Activated T-helper 1 cell treated with Interleukin-2 at 50 U/mL for 16 hours (primary cell): ENCODE results near the gene HARBI1.

Experiments used
- DNase-seq: peaks from one replicate; pipeline ENCODE4 v3.0.0-alpha.2; 2020; ENCODE audit warnings: low read depth

Gene HARBI1, protein sequence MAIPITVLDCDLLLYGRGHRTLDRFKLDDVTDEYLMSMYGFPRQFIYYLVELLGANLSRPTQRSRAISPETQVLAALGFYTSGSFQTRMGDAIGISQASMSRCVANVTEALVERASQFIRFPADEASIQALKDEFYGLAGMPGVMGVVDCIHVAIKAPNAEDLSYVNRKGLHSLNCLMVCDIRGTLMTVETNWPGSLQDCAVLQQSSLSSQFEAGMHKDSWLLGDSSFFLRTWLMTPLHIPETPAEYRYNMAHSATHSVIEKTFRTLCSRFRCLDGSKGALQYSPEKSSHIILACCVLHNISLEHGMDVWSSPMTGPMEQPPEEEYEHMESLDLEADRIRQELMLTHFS

DNA sequence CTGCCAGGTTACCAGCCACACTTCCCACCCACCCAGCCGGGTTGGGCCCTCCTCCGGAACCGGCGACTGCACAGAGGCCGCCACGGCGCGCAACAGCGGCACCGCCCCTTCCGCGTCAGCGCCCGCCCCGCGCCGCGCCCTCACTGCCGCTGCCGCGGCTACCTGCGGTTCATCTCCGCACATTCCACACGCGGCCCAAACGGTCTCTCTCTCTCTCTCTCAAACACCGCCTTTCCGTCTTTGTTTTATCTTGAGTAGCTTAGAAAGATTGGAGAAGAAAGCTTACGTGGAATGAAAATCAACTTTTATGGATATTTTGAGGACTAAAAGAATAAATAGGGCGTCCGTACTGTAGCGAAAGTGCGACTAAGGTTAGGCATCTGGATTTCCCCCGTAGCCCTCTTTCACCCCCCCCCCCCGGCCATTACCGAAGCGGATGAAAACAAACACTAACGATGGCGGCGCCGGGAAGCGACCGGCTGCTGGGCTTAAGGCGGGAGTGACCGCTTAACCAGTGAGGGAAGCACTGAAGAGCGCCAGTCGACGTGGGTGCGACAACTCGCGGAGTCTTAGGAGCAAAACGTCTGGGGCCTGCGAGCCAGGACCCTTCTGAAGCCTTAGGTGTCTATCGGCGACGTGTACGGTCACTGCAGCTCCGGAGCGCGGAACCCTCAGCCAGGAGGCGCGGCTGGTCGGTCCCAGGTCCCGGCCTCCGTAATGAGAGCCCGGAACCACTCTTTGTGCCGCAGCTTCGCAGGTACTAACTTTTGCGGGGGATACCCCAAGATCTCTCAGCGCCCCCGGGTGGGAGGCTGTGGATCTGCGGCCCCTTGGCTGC is at the start of gene HARBI1, which contains the start of gene ATG13:
HARBI1 (minus strand) TSS at position 94 of the 838 bp plus-strand sequence. CDS start 990 bp downstream, outside the sequence.
ATG13 (plus strand) TSS at position 420 of the 838 bp plus-strand sequence. CDS start 26,739 bp downstream, outside the sequence.
- peak; percentile 89 for DNase-seq

DNA sequence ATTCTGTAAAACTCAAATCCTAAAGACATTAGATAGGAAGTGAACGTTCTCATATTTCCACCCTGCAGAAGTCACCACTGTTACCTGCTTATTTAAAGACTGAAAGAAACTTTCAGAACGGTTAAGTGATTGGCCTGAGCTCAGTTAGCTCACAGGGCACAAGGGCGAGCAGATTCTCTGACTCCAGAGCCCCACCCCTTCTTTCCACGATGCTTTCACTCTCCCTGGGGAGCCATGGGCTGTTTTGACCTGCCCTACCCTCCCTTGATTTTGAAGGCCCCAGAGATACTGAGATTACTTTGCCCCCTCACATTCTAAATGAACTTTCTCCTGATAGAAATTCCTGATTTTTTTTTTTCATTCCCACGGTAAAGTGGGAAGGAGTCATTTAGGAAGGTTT is 49.5 kb upstream of the HARBI1 start:
- no peak for DNase-seq

DNA sequence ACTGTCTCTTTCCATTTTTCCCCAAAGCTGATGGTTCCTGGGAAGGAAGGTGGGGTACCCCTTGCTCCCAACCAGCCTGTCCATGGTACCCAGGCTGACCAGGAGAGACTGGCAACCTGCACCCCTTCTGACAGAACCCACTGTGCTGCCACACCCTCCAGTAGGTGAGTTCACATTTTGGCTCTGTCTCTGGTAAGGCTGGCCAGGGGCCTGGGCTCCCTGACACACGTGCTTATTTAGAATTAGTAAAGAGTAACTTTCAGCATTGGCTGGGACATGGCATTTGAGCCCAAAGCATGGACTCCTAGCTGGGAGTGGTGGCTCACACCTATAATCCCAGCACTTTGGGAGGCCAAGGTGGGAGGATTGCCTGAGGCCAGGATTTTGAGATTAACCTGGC is 48.3 kb upstream of the HARBI1 start:
- DNase-seq: no peak

DNA sequence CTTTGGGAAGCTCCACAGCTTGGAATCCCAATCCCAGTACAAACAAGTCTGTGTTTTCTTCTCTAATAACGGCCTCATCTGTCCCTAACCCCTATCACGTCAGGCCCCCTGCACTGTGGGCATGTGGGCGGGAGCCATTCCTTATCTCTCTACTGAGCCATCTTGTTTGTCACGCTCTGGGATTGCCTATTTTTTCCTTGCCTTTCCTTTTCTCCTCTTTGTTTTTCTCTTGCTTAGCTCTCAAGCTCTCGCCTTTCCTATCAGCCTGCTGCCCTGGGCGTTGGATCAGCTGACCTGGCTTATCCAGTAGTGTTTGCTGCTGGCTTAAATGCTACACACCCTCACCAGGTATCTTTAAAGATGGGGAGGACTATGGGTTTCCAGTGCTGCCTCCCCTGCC is 47.6 kb upstream of the HARBI1 start:
- no peak for DNase-seq

DNA sequence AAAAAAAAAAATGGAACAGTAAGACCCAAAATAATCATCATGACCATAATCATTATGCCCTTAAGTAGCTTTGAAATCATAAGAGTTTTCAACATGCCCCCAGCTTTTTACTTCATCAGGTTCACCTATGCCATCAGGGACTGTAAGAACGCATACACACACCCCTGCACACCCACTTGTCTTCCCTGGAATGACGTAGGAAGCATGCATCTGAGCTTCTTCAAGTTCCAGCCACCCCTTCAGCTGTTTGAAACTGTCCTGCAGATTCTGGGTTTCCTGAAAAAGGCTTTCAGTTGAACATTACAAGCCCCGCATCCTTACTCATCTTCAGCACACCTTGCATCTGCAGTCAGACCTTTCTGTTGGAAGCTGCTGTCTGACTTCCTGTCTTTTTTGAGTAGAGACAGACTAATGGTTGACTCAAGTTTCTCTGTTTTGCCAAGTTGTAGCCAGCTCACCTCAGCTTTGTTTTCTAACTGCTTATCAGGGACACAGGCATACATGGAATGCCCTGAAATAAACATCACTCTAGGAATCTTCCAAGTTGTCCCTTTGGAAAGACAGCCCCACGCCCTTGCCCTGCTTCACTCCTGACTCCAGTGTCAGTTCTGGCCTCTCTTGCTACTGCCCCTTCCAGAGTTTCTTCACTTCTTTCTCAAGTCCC is 46.4 kb upstream of the HARBI1 start:
- DNase-seq: no peak

DNA sequence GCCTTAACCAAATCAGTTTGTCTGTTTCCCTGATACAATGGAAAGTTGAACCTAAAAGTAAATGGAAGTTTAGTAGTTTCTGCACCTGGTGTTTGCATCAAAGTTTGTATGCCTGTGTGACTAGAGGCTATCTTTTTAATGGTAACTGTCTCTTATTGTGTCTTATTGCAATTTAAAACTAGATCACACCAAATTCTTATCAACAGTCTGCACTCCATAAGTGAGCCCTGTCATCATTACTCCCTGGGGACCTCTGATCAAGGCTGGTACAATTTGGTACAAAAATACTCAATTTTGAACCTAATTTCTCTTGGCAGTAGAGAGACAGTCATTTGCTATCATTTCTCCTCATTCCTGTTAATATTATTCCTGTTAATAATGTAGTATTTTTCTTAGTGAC is 45.3 kb upstream of the HARBI1 start:
- DNase-seq: no peak

DNA sequence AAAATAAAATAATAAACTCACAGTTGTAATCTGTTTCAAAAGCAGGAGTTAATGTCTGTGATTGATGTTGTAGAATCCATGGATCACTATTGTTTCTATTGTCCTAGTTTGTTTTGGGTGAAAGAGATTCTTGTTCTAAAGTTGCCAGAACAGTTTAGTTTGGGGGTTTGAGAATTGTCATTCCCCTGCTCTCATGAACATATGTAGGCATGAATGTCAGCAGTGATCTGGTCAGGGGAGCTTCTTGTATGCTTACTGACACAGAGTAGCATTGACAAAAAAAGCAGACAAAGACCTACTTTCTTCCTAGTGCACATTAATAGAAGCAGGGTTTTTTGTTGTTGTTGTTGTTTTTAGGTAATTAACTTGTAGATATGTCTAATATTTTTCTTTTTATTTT is 44.8 kb upstream of the HARBI1 start:
- no peak for DNase-seq

DNA sequence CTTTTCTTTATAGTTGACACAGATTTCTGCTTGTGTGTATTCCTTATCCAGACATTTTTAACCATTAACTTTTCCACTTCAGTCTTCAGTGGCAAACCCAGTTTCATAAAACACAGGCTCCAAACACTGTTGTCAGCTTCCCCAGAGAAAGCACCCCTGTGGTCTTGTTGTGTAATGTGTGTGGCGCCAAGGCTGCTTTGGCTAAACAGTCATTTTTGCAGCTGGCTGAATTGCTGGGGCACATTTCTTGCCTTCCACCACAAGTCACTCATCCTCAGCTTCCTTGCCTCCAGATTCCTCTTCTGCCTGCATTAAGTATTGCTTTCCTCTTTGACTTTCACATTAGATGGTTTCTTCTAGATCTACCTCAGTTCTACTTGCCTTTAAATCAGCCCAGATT is 42.9 kb upstream of the HARBI1 start:
- DNase-seq: no peak

DNA sequence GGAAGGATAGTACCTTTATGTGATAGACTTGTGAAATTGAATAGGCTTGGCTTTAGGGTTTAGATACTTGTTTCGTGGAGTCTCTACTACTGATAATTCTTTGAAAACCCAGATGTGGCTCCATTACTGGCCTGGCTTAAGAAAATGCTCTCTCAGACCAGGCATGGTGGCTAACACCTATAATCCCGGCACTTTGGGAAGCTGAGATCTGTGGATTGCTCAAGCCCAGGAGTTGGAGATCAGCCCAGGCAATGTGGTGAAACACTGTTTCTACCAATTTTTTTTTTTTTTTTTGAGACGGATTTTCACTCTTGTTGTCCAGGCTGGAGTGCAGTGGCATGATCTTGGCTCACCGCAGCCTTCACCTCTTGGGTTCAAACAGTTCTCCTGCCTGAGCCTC is 41.2 kb upstream of the HARBI1 start:
- no peak for DNase-seq

DNA sequence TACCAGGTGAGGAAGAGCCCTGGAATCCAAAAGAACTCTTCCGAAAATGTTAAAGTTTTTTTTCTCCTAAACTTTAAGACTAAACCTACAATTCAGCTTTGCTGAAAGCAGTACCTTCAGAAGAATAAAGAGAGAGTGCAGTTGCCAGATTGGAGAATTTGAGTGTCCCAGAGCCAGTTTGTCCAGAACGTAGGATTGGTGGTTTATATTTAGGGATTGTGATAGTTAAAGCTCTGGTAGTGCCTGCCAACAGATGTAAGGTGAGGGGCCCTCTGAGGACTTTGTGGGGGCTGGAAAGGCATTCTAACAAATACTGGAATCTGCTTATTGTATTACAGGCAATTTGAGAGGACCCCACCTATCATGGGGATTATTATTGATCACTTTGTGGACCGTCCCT is 40.2 kb upstream of the HARBI1 start:
- no peak for DNase-seq

DNA sequence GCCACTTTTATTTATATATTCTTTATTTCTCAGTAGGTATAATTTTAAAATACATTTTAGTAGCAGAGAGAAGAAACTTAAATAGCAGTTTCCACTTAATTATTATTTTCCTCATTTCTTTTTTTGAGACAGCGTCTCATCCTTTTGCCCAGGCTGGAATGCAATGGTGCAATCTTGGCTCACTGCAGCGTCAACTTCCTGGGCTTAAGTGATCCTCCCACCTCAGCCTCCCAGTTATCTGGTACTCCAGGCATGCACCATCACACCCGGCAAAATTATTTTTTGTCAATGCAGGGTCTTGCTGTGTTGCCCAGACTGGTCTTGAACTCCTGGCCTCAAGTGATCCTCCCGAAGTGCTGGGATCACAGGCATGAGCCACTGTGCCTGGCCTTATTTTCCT is 38.6 kb upstream of the HARBI1 start:
- DNase-seq: no peak

DNA sequence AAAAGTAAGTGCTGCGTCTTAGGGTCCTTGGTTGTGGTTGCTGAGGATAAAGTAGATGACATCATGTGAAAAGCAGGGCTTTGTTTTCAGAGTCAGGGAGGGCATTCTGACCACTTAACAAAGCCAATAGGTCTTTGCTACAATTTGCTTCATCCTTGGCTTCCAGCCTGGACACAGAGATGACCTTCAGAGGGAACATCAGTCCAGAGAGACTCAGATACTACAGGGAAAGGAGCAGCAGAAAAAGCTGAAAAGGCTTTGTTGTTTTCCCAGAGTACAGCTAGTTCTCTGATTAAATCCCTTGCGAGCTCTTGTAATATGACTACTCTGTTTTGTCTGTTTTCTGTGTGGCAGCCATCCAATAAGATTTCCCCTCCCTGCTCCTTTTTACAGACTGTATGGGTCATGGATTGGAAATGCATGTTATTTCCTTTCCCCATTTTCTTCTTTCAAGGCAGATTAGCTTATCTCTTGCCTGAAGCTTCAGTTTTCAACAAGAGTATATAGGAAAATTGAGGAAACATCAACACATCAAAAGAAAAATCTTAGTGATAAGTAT is 32.2 kb upstream of the HARBI1 start:
- no peak for DNase-seq

DNA sequence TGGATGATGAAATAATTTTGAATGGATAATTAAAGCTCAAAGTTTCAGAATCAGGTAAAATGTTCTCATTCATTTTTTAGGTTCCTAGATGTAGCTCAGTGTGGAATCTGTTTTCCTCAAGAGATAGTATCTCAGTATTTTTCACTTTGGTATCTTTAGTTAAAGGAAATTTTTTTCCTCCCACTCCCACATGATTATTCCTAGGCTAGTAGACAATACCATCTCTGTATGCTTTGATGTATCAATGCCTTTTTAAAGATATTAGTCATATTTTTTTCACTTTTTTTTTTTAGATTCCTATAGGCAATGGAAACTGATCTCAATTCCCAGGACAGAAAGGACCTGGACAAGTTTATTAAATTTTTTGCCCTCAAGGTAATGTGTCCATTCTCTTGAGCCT is 27.0 kb upstream of the HARBI1 start:
- no peak for DNase-seq

DNA sequence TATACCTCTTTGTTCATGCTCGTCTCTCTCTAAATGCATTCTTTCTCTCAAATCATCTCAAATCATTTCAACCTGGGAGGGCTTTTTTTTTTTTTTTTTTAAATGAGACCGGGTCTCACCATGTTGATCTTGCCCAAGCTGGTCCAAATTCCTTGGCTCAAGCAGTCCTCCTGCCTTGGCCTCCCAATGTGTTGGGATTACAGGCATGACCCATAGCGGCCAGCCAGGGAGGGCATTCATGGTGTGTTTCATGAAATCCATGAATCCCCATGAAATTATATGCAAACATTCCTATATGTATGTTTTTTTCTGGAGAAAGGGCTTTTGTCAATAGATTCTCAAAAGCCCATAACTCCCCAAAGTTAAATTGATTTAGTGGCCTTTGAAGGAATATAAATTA is 26.5 kb upstream of the HARBI1 start:
- no peak for DNase-seq

DNA sequence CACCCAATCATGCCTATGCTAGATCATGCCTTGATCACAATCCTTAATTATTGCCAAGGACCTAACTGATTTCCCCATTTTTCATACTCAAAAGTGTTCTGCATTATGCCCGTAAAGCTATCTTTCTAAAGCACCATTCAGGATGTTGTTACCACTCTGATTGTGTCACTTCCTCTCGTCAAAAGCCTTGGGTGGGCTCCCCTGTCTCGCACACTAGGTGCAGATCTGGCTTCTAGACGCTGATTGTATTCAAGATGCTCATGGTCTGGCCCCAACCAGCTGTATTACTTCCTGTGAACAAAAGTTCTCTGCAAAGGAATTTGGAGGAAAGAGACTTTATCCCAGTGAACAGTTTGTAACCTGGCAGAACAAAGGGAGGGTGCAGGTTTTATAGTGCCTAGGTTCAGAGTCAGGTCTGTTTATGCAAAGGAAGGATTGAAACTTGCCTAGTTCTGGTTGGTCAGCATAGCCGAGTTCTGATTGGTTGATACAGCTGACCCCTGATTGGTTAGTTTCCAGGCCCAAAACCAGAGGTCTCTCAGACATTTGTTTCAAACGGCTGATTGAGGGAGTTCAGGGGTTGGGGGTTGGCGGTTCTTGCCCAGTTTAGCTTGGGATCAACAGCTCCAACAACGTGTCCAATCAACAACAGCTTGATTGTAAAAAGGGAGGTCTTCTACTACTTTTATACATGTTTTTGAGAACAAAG is 25.8 kb upstream of the HARBI1 start:
- DNase-seq: no peak

DNA sequence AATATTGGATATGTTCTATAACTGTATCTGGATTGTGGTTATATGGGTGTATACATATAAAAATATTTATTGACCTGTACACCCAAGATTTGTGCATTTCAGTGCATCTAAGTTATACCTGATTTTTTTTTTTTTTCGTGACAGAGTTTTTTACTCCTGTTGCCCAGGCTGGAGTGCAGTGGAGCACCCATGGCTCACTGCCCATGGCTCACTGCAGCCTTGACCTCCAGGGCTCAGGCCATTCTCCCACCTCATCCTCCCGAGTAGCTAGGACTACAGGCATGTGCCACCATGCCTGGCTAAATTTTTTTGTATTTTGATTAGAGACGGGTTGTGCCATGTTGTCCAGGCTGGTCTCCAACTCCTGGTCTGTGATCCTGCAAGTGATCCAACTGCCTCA is 24.6 kb upstream of the HARBI1 start:
- no peak for DNase-seq

DNA sequence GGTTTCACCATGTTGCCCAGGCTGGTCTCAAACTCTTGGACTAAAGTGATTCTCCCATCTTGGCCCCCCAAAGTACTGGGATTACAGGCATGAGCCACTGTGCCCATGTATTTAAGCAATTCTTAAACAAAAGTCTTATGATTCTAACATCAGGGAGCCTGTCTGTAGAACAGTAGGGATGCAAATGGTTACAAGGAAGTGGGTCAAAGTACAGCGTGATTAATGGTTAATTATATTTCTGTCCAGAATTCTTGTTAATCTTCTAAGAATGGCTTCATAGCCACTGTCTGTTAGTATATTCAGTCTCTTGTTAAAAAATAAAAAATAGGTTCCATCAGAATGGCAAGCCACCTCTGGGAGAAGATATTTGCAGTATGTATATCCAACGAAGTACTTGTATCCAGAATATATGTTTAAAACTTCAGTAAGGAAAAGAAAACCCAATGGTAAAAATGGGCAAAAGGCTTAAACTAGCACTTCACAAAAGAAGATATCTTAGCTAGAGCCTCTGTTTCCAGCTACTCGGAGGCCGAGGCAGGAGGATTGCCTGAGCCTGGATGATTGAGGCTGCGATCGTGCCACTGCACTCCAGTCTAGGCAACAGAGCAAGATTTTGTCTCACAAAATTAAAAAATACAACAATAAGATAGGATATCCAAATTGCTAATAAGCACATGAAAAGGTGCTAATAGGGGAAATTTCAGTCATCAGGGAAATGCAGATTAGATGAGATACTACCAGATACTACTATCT is 23.2 kb upstream of the HARBI1 start:
- no peak for DNase-seq

DNA sequence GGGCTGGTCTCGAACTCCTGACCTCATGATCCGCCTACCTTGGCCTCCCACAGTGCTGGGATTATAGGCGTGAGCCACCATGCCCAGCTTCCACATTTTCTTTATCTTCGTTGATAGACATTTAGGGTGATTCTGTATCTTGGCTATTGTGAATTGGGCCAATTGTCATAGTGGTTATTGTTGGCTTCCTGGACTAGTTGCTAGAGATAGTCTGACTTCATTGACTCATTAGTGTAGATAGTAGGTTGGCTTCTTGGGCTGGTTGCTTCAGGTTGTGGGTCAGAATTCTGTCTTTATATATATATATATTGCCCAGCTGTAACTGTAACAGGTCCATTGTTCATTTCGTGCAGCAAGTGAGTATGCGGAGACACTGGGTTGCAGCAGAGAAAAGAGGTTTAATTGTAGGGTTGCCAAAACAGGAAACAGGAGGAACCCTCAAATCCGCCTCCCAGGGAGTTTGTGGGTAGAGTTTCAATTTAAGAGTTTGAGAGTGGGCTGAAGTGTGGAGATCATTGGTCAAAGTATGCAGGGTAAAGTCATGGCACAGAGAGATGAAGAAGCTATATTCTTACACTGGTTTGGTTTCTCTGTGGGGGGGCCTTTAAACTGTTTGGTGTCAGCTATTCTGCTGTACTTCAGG is 22.3 kb upstream of the HARBI1 start:
- DNase-seq: no peak

DNA sequence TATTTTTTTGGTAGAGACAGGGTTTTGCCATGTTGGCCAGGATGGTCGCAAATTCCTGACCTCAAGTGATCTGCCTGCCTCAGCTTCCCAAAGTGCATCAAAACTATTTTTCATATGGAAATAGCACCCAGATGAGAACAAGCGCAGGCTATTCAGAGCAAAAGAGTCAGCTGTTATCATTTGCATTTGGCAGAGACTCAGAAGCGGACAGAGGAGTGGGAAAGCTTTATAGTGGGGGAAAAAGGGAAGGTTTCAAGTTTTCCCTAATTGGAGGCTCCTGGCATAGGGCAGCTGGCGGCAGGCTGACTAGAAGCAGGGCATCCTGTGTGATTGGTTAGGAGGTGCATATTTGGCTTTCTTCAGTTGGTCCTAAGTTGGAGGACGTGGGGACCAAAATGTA is 20.5 kb upstream of the HARBI1 start:
- no peak for DNase-seq

DNA sequence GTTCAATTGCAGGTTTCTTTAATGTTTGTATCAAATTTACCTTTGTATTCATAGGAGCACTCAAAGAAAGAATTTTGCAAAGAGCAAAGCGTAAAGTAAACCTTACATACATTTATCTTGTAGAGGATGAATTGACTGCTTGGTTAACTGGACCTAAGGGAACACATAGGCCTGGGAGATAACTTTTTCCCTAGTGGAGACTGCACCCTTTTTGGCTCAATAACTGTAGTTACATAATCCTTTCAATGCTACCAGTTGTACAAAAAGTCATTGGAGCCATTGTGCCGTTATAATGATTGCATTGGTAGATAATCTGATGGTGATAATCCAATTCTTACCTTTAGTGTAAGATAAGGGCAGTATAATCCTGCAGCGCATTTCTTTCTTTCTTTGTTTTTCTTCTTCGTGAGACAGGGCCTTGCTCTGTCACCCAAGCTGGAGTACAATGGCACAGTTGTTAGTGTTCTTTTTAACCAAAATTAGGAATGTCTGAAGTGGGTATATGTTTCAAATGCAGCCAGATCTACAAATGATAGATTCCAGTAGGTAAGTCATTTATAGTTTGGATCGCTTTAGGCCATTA is 18.6 kb upstream of the HARBI1 start:
- DNase-seq: no peak
